GM18868 (cell line): ENCODE data around the gene HCN2.

Experiments
- ATAC-seq: cut with Tn5 transposase; IDR thresholded peaks from one replicate; pipeline ENCODE4 v1.9.1; 2021; ENCODE audit warnings: mild to moderate bottlenecking, moderate library complexity; ENCODE audit not compliant: unreplicated experiment

HCN2 gene

GRCh38 chr19:589693-590395 is at the start of gene HCN2:
Gene HCN2, plus strand, starts transcription at chr19:589881. Its CDS starts 65 bp downstream, at chr19:589946.
- no peak for ATAC-seq

- no peak for ATAC-seq
Observed at GRCh38 chr19:540867-541637, 48.6 kb upstream of the HCN2 start.

- ATAC-seq, result no peak
Observed at GRCh38 chr19:541699-542098, 48.0 kb upstream of the HCN2 start.

GRCh38 chr19:542173-542866 is 47.4 kb upstream of the HCN2 start:
- no peak for ATAC-seq

- ATAC-seq, result no peak
Observed at GRCh38 chr19:543910-544608, 45.6 kb upstream of the HCN2 start, which contains the start of gene GZMM. Gene GZMM, plus strand, starts transcription at chr19:544053. Its CDS starts 19 bp downstream, at chr19:544072.

- no peak for ATAC-seq
Observed at GRCh38 chr19:547117-547516, 42.6 kb upstream of the HCN2 start.

GRCh38 chr19:547836-548720 is 41.6 kb upstream of the HCN2 start:
- ATAC-seq, result no peak

- no peak for ATAC-seq
Observed at GRCh38 chr19:548886-549830, 40.5 kb upstream of the HCN2 start.

- ATAC-seq, result no peak
Observed at GRCh38 chr19:554817-555216, 34.9 kb upstream of the HCN2 start.

GRCh38 chr19:555474-555808 is 34.2 kb upstream of the HCN2 start:
- ATAC-seq, result no peak

GRCh38 chr19:556611-557382 is 32.9 kb upstream of the HCN2 start:
- no peak for ATAC-seq

GRCh38 chr19:558770-559439 is 30.8 kb upstream of the HCN2 start:
- ATAC-seq, result no peak

GRCh38 chr19:560121-560520 is 29.6 kb upstream of the HCN2 start:
- ATAC-seq, result no peak

- no peak for ATAC-seq
Observed at GRCh38 chr19:566403-566802, 23.3 kb upstream of the HCN2 start.

GRCh38 chr19:566844-567243 is 22.8 kb upstream of the HCN2 start:
- ATAC-seq, result no peak

- ATAC-seq, result no peak
Observed at GRCh38 chr19:567296-567900, 22.3 kb upstream of the HCN2 start.

GRCh38 chr19:570251-570686 is 19.4 kb upstream of the HCN2 start:
- no peak for ATAC-seq
